BJ (cell line): ENCODE data around the gene RAB7A. TPM values are rescaled to one million over a fixed set of nuclear protein-coding genes. Genes with fewer than 3 reads are reported as not detected.

Experiments
- CTCF ChIA-PET: fragments of 350-600 bp; formaldehyde crosslinking; extraction: SDS; loops from one replicate; lab custom pipeline; 2021; ENCODE audit warnings: antibody characterized with exemption, inconsistent platforms; lab: Yijun Ruan, JAX
- POLR2A ChIA-PET: fragments of 300-600 bp; sonication (Branson Sonifier 250); formaldehyde crosslinking; extraction: SDS; loops from one replicate; lab custom pipeline; 2021; ENCODE audit warnings: antibody characterized with exemption; lab: Charles Lee
- DNase-seq: peaks from one replicate; pipeline ENCODE4 v3.0.0-alpha.2; 2011; ENCODE audit warnings: low read depth
- H3K27me3 ChIP-seq: 2 replicates; pipeline ENCODE4 v1.6.0; 2011; ENCODE audit warnings: low read length; ENCODE audit not compliant: control insufficient read depth, insufficient read depth
- H3K36me3 ChIP-seq: 2 replicates; pipeline ENCODE4 v1.5.1; 2011; ENCODE audit warnings: low read length; ENCODE audit not compliant: control insufficient read depth, insufficient read depth
- H3K4me3 ChIP-seq: 2 replicates; pipeline ENCODE4 v1.5.1; 2011; ENCODE audit warnings: low read depth, mild to moderate bottlenecking, control low read depth, low read length
- CTCF ChIP-seq: IDR thresholded peaks from 2 replicates; pipeline ENCODE4 v1.5.1; 2011; ENCODE audit warnings: low read depth, mild to moderate bottlenecking, control low read depth, inconsistent platforms, low read length, moderate library complexity; ENCODE audit not compliant: insufficient read depth
- polyA plus RNA-seq: library from polyadenylated mRNA; depleted of rRNA; stranded (reverse); fragments of >200 nt; gene quantifications from 2 replicates; pipeline ENCODE4 v1.2.3, GENCODE V29; 2011

The RAB7A gene
- polyA plus RNA-seq, 1 experiment = 202 TPM

DNA sequence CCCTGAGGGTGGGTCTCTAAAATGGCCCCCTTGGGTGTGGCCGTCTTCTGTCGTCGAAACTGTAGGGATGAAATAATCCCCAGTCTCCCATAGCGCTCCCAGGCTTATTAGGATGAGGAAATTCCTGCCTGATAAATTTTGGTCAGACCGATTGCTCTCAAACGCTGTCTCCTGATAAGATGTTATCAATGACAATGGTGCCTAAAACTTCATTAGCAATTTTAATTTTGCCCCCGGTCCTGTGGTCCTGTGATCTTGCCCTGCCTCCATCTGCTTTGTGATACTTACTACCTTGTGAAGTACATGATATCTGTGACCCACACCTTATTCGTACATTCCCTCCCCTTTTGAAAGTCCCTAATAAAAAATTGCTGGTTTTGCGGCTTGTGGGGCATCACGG lies 5.1 kb upstream of the RAB7A start:
- ChIA-PET CTCF (no interaction called here), POLR2A (no interaction called here)
- H3K4me3 ChIP-seq = no peak overlapping the region
- no peak for DNase-seq
- TF ChIP-seq CTCF = no peak
- no peaks in the 10 kb centered on the region for H3K36me3 ChIP-seq
- peaks cover 4% of the 10 kb centered on the region; the same call in 1 of the 2 replicates for H3K27me3 ChIP-seq

- no peak for DNase-seq
- Histone ChIP-seq H3K36me3 (no peaks in the 10 kb centered on the region), H3K4me3 (no peak overlapping the region), H3K27me3 (peaks cover 3% of the 10 kb centered on the region; the same call in 1 of the 2 replicates)
- ChIA-PET CTCF (interaction anchor here (1.3 kb wide), 1 partner anchor 71 kb away, joined by 6 read pairs; no protein-coding TSS in a partner anchor), POLR2A (no interaction called here)
- TF ChIP-seq CTCF = no peak
Observed at GRCh38 chr3:128723477-128723876, 2.5 kb upstream of the RAB7A start.

GRCh38 chr3:128725547-128726022 lies 398 bp upstream of the RAB7A start:
- no peak for DNase-seq
- H3K27me3 ChIP-seq = no peaks in the 10 kb centered on the region
- no peak for TF ChIP-seq CTCF
- POLR2A ChIA-PET = no interaction called here
- H3K36me3 ChIP-seq = no peaks in the 10 kb centered on the region
- no peak overlapping the region for H3K4me3 ChIP-seq
- CTCF ChIA-PET = interaction anchor here (0.9 to 1.4 kb wide), 2 partner anchors 8 to 70 kb away, joined by 3 to 6 read pairs; no protein-coding TSS in a partner anchor

DNA sequence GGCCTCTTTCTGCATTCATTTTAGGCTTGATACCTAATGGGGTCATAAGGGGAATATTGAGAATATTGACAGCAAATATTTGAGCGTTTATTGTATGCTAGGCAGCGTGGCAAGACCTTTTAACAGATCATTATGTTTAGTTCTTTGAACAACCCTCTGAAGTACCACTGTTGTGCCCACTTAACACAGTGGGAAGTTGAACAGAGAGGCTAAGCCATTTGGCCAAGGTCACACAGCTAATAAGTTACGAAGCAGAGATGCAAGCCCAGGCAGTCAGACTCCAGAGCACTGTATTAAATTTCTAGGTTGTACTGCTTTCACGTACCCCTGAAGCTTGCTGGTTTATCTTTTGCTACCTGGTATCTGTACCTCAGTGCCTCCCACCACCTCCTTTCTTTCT lies 1.1 kb downstream of the RAB7A start:
- Histone ChIP-seq H3K4me3 (peak overlapping the region; percentile 100), H3K36me3 (no peaks in the 10 kb centered on the region), H3K27me3 (no peaks in the 10 kb centered on the region)
- no peak for DNase-seq
- ChIA-PET CTCF (interaction anchor here (1.1 to 1.9 kb wide), 5 partner anchors 11 to 72 kb away, joined by 3 to 5 read pairs (median 4); no protein-coding TSS in a partner anchor), POLR2A (no interaction called here)
- no peak for TF ChIP-seq CTCF

DNA sequence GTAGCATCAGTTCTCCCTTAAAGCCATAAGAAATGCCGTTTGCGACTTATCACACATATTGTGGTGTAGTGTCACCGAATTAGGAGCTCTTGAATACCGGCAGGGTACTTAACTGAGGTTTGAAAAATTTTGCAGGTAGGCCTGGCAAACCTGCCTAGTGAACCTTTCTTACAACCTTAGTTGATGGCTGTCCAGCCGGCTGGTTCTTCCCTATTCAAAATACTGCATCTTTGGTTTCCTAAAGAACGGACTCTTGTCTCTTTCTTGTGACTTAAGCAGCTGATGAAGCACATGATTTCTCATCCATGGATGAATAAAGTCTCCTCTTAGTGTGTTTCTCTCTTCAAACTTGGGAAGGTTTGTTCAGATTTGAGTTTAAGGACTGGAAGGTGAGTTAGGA lies 1.5 kb downstream of the RAB7A start:
- DNase-seq = no peak
- no peak for TF ChIP-seq CTCF
- H3K36me3 ChIP-seq = no peaks in the 10 kb centered on the region
- POLR2A ChIA-PET = interaction anchor here (0.5 kb wide), 1 partner anchor 82 kb away, joined by 3 read pairs; no protein-coding TSS in a partner anchor
- no peaks in the 10 kb centered on the region for H3K27me3 ChIP-seq
- peak overlapping the region; percentile 100 for H3K4me3 ChIP-seq
- CTCF ChIA-PET = interaction anchor here (1.1 to 1.9 kb wide), 5 partner anchors 10 to 72 kb away, joined by 3 to 5 read pairs (median 4); no protein-coding TSS in a partner anchor
